Cardiac muscle cell (in vitro differentiated cells and primary cell): ENCODE results near the gene RHOU. TPM values are rescaled to one million over a fixed set of nuclear protein-coding genes. Genes with fewer than 3 reads are reported as not detected.
A peak's percentile ranks its signal among the peaks of the same experiment; 100 is the strongest.
"Not testable (repeated sequence)": the region's sequence is repeated elsewhere in the genome, so short reads cannot be mapped to it uniquely, and the experiment has no call there.

Source experiments
- DNase-seq, 2 donors: peaks; one replicate each; pipeline versions ENCODE4 v3.0.0 to v3.0.0-alpha.2; 2010 to 2017; ENCODE audit warnings: low read depth in 1 of 2, low spot score in 1 of 2
- H3K27ac ChIP-seq: fragments of 200-600 bp; sonication (generic); 2 replicates; pipeline ENCODE4 v1.5.1; 2016
- H3K27me3 ChIP-seq: fragments of 200-600 bp; sonication (generic); 2 replicates; pipeline ENCODE4 v1.6.0; 2016; ENCODE audit warnings: control low read depth
- H3K36me3 ChIP-seq: fragments of 200-600 bp; sonication (generic); 2 replicates; pipeline ENCODE4 v1.5.1; 2016; ENCODE audit warnings: control low read depth
- H3K4me1 ChIP-seq: fragments of 200-600 bp; sonication (generic); 2 replicates; pipeline ENCODE4 v1.8.1; 2017; ENCODE audit warnings: low read depth, mild to moderate bottlenecking, mixed run types
- H3K4me3 ChIP-seq: fragments of 200-600 bp; sonication (generic); 2 replicates; pipeline ENCODE4 v1.5.1; 2016; ENCODE audit warnings: mild to moderate bottlenecking
- H3K9me3 ChIP-seq: fragments of 200-600 bp; sonication (generic); 2 replicates; pipeline ENCODE4 v1.5.1; 2017; ENCODE audit warnings: low read depth, mild to moderate bottlenecking, control low read depth
- CTCF ChIP-seq: IDR thresholded peaks from 2 replicates; pipeline ENCODE4 v1.5.1; 2012; ENCODE audit warnings: low read depth, mild to moderate bottlenecking, low read length
- polyA plus RNA-seq: library from polyadenylated mRNA; unstranded; fragments of >200 nt; fragmentation: Nextera tagmentation; extraction: Ambion mirVana; gene quantifications from 2 replicates; pipeline ENCODE4 v1.2.1, GENCODE V29; 2016
- total RNA-seq: library from RNA; depleted of rRNA; stranded (reverse); fragments of >200 nt; gene quantifications from 2 replicates; pipeline ENCODE4 v1.2.3, GENCODE V29; 2016

Gene RHOU
- total RNA-seq (1.2 and 2.4 TPM in 2 replicates), polyA plus RNA-seq (0.79 and 2.3 TPM in 2 replicates)

- TF ChIP-seq CTCF: peak; percentile 42
- Histone ChIP-seq H3K9me3 (no peaks in the 10 kb centered on the region), H3K36me3 (no peaks in the 10 kb centered on the region), H3K4me1 (no peaks in the 10 kb centered on the region), H3K27me3 (peaks cover 59% of the 10 kb centered on the region), H3K27ac (no peak within 1 kb of the TSS), H3K4me3 (peak within 1 kb of the TSS; percentile 93)
- peak; percentile 72 to 86 for DNase-seq
Observed at GRCh38 chr1:228734881-228735801, at the start of gene RHOU. Gene RHOU (plus strand): TSS chr1:228735479. CDS start chr1:228735743, 264 bp downstream.

GRCh38 chr1:228687587-228687986, 47.7 kb upstream of the RHOU start:
- TF ChIP-seq CTCF: no peak
- Histone ChIP-seq H3K27ac (no peak overlapping the region), H3K27me3 (peaks cover 29% of the 10 kb centered on the region)

GRCh38 chr1:228689255-228689654, 46.0 kb upstream of the RHOU start:
- peaks cover 27% of the 10 kb centered on the region for H3K27me3 ChIP-seq
- H3K4me1 ChIP-seq: no peaks in the 10 kb centered on the region
- H3K36me3 ChIP-seq: no peaks in the 10 kb centered on the region
- no peaks in the 10 kb centered on the region for H3K9me3 ChIP-seq
- no peak for DNase-seq
- H3K27ac ChIP-seq: no peak overlapping the region
- no peak for TF ChIP-seq CTCF
- H3K4me3 ChIP-seq: no peak overlapping the region

More at GRCh38 chr1:228687587-228687986, 47.7 kb upstream of the RHOU start:
- H3K9me3 ChIP-seq: no peaks in the 10 kb centered on the region
- no peaks in the 10 kb centered on the region for H3K36me3 ChIP-seq
- no peak for DNase-seq
- H3K4me1 ChIP-seq: no peaks in the 10 kb centered on the region
- H3K4me3 ChIP-seq: no peak overlapping the region

- TF ChIP-seq CTCF: no peak
Observed at GRCh38 chr1:228691211-228691610, 44.1 kb upstream of the RHOU start.

GRCh38 chr1:228691926-228692325, 43.4 kb upstream of the RHOU start:
- Histone ChIP-seq H3K4me3 (no peak overlapping the region), H3K36me3 (no peaks in the 10 kb centered on the region), H3K4me1 (no peaks in the 10 kb centered on the region), H3K27ac (no peak overlapping the region), H3K27me3 (peaks cover 25% of the 10 kb centered on the region), H3K9me3 (no peaks in the 10 kb centered on the region)
- peak; percentile 56 to 71 for DNase-seq
- peak; percentile 52 for TF ChIP-seq CTCF

More at GRCh38 chr1:228691211-228691610, 44.1 kb upstream of the RHOU start:
- H3K27me3 ChIP-seq: peaks cover 27% of the 10 kb centered on the region
- no peak overlapping the region for H3K27ac ChIP-seq
- H3K36me3 ChIP-seq: no peaks in the 10 kb centered on the region
- no peak for DNase-seq
- H3K4me1 ChIP-seq: no peaks in the 10 kb centered on the region
- H3K4me3 ChIP-seq: no peak overlapping the region
- H3K9me3 ChIP-seq: no peaks in the 10 kb centered on the region

- H3K27ac ChIP-seq, H3K9me3 ChIP-seq, H3K36me3 ChIP-seq, H3K4me1 ChIP-seq, DNase-seq, H3K4me3 ChIP-seq, H3K27me3 ChIP-seq: not testable (repeated sequence)
Observed at GRCh38 chr1:228694447-228694846, 40.8 kb upstream of the RHOU start.
